KOPT-K1 (cell line): ENCODE measurements around the gene POMC.
"Not testable (repeated sequence)": the region's sequence is repeated elsewhere in the genome, so short reads cannot be mapped to it uniquely, and the experiment has no call there.

Experiments
- H3K27ac ChIP-seq: fragments of 200-600 bp; sonication (generic); 2 replicates; pipeline ENCODE4 v1.5.1; 2016; ENCODE audit warnings: antibody characterized with exemption, mild to moderate bottlenecking, low read depth, low read length; ENCODE audit not compliant: poor library complexity, severe bottlenecking
- H3K36me3 ChIP-seq: fragments of 200-600 bp; sonication (generic); 2 replicates; pipeline ENCODE4 v1.5.1; 2017; ENCODE audit warnings: antibody characterized with exemption, mild to moderate bottlenecking, low read length, moderate library complexity; ENCODE audit not compliant: insufficient read depth
- H3K9me3 ChIP-seq: fragments of 200-600 bp; sonication (generic); 2 replicates; pipeline ENCODE4 v1.5.1; 2017; ENCODE audit warnings: antibody characterized with exemption, low read length, mild to moderate bottlenecking; ENCODE audit not compliant: insufficient read depth, poor library complexity, severe bottlenecking

Gene POMC

DNA sequence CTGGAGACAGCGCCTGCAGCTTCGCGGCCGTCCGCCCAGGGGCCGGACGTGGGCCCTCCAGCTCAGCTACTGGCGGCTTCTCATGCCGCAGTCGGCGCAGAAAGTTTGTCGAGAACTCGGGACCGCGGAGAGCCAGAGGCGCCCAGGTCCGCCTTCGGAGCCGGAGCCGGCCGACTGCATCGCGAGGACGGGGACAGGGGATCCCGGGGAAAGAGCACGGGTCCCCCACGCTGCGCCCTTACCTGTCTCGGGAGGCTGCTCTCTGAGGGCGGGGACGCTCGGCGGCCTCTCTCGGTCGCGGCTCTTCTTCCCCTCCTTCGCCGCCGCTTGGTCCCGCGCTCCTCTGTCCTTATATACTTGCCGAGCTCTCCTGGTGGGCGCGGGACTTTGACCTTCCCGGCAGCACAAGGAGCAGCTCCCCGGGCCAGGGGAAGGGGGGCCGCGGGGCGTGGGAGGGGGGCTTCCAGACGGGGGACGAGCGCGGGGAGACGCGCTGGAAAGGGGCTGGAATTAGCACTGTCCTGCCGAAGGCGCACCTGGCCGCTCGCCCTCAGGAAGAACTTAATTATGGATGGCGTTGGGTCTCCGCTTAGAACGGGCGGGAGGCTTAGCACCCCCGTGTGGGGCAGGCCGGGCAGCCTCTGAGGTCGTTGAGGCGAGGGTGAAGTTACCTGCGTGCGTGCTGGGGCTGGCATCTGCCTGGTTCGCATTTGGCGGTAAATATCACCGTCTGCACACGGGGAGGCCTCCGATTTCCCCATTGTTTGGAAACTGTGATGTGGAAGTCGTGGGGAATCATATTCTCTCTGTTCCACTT lies at the start of gene POMC:
Gene POMC, minus strand, starts transcription at position 325 of the 817 bp plus-strand sequence. CDS start 3,808 bp downstream, outside the sequence.
- Histone ChIP-seq H3K27ac (no peak within 1 kb of the TSS), H3K36me3 (no peaks in the 10 kb centered on the region), H3K9me3 (no peaks in the 10 kb centered on the region)

DNA sequence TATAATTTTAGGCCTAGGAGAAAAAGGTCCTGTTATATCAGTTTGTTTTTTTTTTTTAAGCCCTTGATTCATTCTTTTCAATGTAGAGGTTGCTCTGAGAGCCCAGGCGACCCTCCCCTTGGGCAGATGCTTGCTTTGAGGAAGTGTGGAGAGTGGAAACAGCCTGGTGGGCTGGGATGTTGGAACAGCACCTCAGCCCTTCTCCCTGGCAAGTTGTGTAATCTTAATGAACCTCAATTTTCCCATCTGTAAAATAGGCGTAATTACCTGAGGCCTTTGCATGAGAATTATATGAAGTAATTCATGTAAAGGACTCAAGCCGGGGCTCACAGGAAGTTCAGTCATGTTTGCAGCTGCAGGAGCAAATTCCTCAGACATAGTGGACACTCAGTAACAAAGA lies 49.7 kb upstream of the POMC start:
- Histone ChIP-seq H3K9me3 (no peaks in the 10 kb centered on the region), H3K27ac (peak overlapping the region; percentile 15), H3K36me3 (no peaks in the 10 kb centered on the region)

DNA sequence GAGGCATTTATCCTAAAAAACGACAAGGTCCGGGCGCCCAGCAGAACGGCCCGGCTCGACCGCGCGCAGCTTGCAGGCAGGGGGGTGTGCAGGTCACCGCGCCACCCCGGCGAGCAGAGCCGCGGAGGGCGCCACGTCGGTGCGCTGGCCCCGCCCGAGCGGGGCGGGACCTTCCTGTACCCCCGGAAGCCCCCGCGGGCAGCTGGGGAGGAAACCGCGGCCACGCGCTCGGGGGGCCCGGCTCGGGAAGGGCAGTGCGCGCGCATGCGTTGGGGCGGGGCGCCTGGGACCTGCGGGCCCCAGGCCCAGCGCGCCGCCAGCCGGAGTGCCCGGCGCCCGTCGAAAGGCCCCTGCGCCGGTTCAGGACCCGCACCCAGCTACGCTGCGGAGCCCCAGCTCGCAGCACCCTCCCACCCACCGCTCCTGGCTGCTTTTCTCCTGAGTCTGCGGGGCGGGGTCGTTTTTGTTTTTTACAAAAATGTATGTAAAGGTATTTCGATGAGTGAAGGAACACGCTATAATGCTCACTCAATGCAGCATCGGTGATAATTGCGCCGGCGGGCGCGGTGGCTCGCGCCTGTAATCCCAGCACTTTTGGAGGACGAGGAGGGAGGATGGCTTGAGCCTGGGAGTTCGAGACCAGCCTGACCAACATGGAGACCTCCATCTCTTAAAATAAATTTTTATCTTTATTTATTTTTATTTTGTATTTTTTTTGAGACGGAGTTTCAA lies 47.7 kb upstream of the POMC start:
- no peaks in the 10 kb centered on the region for H3K36me3 ChIP-seq
- H3K27ac ChIP-seq, result peak overlapping the region; percentile 72
- no peaks in the 10 kb centered on the region for H3K9me3 ChIP-seq

DNA sequence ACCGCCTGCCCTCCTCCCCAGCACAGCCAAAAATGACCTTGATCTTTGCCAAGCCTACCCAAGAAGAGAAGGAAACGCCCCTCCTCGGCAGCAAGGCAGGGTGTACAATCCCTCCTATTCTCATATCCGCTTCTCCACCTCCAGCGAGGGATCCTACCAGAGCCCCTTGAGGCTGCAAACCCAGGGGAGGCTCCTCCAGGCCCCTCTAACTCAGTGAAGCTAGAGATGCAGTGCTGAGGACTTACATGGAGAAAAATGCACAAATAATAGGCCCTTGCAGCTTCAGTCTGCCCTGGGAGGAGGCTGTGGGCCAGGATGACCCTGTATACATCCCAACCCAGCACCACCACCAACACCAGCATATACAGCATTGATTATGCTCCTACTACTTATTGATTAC lies 46.9 kb upstream of the POMC start:
- Histone ChIP-seq H3K27ac (peak overlapping the region; percentile 72), H3K9me3 (no peaks in the 10 kb centered on the region), H3K36me3 (no peaks in the 10 kb centered on the region)

DNA sequence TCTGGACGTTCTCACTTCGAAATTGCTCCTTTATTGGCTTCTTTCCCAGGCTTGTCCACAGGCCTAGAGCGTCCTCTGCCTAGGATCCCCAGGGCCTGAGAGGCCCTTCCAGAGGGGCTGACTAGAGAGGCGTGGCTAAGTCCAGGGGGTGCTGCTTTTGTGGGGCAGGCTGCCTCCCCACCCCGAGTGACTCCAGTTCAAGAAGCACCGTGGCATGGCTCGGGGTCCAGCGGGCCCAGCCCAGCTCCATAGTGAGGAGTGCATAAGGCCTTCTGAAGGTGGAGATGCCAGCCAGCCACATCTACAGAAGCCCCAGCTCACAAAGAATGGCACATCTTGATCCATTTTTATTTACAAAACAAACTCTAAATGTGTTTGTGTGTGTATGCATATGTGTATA lies 44.8 kb upstream of the POMC start:
- H3K27ac ChIP-seq, result peak overlapping the region; percentile 29
- H3K9me3 ChIP-seq, result no peaks in the 10 kb centered on the region
- H3K36me3 ChIP-seq, result no peaks in the 10 kb centered on the region

DNA sequence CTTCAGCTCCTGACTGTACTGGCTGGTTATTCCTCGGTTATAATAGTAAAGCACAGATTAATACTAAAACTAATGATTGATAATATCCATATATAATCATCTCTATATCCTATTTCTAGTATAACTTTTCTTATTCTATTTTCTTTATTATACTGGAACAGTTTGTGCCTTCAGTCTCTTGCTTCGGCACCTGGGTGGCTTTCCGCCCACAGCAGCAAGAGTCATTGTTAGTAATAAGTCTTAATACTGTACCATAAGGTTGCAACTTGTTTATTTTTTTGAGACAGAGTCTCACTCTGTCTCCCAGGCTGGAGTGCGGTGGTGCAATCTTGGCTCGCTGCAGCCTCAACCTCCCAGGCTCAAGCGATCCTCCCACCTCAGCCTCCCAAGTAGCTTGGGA lies 42.5 kb upstream of the POMC start:
- not testable (repeated sequence) for H3K36me3 ChIP-seq, H3K9me3 ChIP-seq
- peak overlapping the region; percentile 72 for H3K27ac ChIP-seq

DNA sequence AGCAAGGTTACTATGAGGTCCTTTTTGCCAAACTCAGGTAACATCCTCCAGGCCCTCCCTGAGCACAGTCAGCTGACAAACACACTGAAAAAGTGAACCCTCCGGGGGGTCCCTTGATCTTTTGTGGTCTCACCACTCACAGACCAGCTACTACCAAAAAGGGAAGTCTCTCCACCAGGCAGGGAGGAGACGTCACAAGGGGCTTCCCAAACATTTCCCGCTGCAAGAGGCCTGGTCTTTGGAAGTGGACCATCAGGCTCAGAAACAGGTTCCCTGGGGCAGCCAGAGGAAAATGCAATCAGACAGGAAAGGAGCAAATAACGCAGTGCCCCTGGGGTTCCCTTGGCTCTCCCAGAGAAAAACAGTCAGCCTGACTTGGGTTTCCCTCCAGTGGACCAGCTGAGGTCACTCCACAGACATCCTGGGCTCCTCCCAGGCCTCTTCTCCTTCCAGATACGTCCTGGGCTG lies 38.7 kb upstream of the POMC start:
- Histone ChIP-seq H3K36me3 (no peaks in the 10 kb centered on the region), H3K27ac (no peak overlapping the region), H3K9me3 (no peaks in the 10 kb centered on the region)

DNA sequence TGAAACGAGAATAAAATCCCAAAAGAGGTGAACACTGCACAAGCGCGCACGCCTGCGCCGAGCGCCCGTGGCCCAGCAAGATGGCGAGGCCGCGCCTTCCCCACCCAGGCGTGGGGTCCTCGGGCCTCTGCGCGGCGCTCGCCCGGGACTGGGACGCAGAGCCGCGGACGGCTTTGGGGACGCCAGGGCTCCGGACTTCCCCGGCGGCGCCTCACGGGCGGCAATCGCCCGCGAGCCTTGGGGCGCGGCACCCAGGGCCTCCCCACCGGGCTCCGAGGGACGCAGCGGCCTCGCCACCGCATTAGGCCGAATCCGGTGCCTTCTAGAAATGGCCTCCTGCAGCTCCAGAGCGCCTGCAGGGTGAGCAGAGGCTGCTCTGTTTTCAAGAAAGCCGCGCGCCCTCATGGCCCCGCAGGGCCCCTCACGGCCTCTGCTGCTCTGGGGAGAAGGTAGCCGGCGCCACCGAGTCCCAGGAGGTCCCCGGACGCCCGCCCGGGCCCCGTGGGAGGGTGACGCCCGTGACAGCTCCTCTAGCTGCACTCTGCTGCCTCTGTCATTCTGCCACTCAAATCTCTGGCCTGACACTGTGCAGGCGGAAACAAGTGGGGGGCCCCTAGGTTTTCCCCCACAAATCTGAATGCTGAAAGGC lies 35.9 kb upstream of the POMC start:
- H3K36me3 ChIP-seq, result no peaks in the 10 kb centered on the region
- no peak overlapping the region for H3K27ac ChIP-seq
- H3K9me3 ChIP-seq, result no peaks in the 10 kb centered on the region

DNA sequence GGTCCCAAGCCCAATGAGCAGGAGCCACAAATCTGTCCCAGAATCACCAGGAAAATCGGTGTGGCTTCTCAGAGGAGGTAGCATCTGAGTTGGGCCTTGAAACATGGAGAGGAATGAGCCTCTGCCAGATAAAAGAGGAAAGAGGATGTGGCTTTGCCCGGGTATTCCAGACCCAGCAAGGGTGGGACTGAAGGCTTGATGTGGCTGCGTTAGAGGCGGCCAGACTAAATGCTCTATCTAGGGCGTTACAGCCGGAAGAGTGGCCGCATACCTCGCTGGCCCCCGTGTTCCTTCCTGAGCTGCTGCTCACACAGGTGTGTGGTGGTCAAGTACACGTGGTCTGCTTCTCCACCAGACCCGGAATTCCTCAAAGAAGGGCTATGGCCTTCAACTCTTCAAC lies 33.9 kb upstream of the POMC start:
- Histone ChIP-seq H3K27ac (peak overlapping the region; percentile 42), H3K9me3 (no peaks in the 10 kb centered on the region), H3K36me3 (no peaks in the 10 kb centered on the region)

DNA sequence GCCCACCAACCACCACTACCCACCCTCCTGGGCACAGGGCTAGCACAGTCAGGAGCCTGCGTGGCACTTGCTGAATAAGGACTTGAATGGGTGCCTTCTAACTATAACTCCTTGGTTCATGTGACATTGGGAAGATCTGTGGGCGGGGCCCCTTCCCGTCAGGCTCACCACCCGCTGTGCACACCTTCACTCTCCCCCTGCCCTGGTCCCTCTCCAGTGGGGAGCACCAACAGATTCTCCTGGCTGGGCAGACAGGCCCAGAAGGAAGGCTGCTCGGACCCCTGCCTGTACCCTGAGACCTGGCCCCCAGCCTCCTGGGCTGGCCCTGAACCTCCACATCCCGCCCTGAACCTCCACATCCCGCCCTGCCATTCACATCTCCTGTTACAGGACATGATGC lies 33.4 kb upstream of the POMC start:
- no peaks in the 10 kb centered on the region for H3K9me3 ChIP-seq
- H3K27ac ChIP-seq, result peak overlapping the region; percentile 42
- H3K36me3 ChIP-seq, result no peaks in the 10 kb centered on the region

DNA sequence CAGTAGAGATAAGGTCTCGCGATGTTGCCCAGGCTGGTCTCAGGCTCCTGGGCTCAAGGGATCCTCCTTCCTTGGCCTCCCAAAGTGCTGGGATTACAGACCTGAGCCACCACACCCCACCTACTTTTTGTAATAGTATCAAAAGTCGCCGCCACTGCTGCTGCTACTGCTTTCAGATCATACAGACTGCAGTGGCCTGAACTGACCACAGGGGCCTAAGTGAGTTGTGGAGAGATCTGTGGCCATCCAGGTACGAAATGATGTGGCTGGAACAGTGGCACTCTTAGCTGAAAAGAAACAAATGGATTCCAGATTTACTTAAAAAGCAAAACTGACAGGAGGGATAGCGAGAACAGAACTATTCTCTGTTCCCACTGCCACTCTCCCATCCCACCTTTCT lies 32.9 kb upstream of the POMC start:
- Histone ChIP-seq H3K27ac (no peak overlapping the region), H3K36me3 (no peaks in the 10 kb centered on the region), H3K9me3 (no peaks in the 10 kb centered on the region)

DNA sequence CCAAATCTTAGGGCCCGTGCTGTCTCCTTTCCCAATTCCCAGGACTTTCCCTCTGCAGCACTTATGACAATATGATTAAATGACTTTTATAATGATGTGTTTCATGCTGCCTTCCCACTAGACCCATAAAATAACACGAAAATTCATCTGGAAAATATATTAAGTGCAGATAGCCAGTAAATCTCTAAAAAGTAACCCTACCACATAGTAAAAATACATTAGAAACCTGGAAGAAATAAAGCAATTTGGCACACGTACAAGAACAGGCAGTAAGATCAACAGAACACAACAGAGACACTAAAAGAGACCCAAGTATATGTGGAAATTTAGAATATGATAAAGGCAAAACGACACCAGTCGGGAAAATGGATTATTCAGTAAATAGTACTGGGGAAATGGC lies 30.2 kb upstream of the POMC start:
- Histone ChIP-seq H3K9me3 (no peaks in the 10 kb centered on the region), H3K27ac (no peak overlapping the region), H3K36me3 (no peaks in the 10 kb centered on the region)

DNA sequence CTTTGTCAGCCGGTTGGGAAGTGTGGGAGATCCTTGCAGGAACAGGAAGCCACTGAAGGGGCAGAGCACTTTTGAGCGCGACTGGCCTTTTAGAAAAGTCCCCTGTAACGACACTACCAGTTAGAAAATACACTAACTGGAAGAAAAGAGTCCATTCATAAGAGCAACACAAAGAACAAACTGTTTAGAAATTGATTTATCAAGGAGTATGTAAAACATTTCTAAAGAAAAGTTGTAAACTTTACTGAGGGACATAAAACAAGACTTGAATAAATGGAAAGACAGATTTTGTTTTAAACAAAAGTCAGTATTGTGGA lies 29.8 kb upstream of the POMC start:
- H3K36me3 ChIP-seq, result no peaks in the 10 kb centered on the region
- no peaks in the 10 kb centered on the region for H3K9me3 ChIP-seq
- H3K27ac ChIP-seq, result no peak overlapping the region

DNA sequence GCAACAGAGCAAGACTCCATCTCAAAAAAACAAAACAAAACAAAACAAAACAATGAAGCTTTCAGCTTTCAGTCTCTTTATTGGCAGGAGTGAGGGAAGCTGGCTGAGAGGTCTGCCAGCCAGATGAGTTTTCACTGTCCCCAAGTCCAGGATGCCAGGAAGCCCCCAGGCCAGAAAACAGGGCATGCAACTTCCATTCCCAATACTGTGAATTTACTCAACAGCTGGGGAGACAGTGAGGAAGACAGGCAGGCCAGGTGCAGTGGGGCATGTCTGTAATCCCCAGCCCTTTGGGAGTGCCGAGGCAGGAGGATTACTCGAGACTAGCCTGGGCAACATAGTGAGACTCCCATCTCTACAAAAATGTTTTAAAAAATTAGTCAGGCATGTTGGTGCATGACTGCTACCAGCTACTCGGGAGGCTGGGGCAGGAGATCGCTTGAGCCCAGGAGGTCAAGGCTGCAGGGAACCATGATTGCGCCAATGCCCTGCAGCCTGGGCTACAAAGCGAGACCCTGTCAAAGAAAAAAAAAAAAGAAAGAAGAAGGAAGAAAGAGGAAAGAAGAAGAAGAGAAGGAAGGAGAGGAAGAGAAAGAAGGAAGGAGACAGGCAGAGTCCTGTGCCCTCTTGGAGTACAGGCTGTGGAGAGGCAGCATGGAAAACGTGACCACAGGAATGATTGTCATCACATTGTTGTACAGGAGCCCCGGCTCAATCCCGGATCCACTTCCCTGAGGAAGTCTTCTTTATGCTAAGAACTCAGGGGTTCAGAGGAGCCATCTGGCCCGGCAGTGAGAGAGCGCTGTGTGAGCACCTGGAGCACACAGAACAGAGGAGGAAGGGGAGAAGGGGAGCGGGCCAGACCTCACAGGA lies 29.2 kb upstream of the POMC start:
- Histone ChIP-seq H3K9me3 (no peaks in the 10 kb centered on the region), H3K36me3 (no peaks in the 10 kb centered on the region), H3K27ac (no peak overlapping the region)
